22Rv1 (cell line): ENCODE measurements around the gene CLASP2.

Source experiments
- ZFX ChIP-seq: fragments of 450-650 bp; IDR thresholded peaks from 2 replicates; pipeline ENCODE4 v1.6.1; 2017; ENCODE audit warnings: antibody characterized with exemption, borderline replicate concordance
- TF ChIP-seq, protein P1 (sequence below): fragments of 450-650 bp; IDR thresholded peaks from 2 replicates; pipeline ENCODE4 v1.5.1; 2017; ENCODE audit warnings: mild to moderate bottlenecking

DNA sequence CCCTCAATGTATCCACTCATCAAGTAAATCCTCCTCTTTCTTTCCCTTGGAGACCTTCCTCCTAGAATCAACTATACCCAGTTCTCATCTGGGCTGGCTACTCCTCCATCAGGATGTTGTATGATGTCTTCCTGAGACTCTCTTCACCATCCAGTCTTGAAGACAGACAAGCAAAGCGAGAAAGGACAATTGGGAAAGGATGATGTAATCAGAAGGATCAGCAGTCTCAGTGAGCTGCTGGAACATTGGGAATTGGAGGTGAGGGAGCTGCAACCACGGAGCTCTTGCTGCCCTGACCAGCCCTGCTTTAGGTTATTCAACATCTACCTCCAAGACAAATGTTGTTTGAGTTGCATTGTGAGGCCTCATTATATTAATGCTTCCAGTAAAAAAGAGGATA lies 229.8 kb downstream of the CLASP2 start:
- TF ChIP-seq, protein P1, sequence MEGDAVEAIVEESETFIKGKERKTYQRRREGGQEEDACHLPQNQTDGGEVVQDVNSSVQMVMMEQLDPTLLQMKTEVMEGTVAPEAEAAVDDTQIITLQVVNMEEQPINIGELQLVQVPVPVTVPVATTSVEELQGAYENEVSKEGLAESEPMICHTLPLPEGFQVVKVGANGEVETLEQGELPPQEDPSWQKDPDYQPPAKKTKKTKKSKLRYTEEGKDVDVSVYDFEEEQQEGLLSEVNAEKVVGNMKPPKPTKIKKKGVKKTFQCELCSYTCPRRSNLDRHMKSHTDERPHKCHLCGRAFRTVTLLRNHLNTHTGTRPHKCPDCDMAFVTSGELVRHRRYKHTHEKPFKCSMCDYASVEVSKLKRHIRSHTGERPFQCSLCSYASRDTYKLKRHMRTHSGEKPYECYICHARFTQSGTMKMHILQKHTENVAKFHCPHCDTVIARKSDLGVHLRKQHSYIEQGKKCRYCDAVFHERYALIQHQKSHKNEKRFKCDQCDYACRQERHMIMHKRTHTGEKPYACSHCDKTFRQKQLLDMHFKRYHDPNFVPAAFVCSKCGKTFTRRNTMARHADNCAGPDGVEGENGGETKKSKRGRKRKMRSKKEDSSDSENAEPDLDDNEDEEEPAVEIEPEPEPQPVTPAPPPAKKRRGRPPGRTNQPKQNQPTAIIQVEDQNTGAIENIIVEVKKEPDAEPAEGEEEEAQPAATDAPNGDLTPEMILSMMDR: no peak
- TF ChIP-seq ZFX: no peak
